Erythroblast (primary cell): ENCODE data around the gene TAF3.

Source experiments
- DNase-seq, 2 experiments: peaks; one replicate each; lab custom pipeline; 2025; lab: John Stamatoyannopoulos, UW
- GATA1 ChIP-seq: IDR thresholded peaks from 2 replicates; pipeline ENCODE4 v1.6.1; 2011; ENCODE audit warnings: low read depth, mild to moderate bottlenecking, control low read depth, low read length, moderate library complexity
- POLR2A ChIP-seq: IDR thresholded peaks from 2 replicates; pipeline ENCODE4 v1.6.1; 2011; ENCODE audit warnings: mild to moderate bottlenecking, low read length

Gene TAF3

DNA sequence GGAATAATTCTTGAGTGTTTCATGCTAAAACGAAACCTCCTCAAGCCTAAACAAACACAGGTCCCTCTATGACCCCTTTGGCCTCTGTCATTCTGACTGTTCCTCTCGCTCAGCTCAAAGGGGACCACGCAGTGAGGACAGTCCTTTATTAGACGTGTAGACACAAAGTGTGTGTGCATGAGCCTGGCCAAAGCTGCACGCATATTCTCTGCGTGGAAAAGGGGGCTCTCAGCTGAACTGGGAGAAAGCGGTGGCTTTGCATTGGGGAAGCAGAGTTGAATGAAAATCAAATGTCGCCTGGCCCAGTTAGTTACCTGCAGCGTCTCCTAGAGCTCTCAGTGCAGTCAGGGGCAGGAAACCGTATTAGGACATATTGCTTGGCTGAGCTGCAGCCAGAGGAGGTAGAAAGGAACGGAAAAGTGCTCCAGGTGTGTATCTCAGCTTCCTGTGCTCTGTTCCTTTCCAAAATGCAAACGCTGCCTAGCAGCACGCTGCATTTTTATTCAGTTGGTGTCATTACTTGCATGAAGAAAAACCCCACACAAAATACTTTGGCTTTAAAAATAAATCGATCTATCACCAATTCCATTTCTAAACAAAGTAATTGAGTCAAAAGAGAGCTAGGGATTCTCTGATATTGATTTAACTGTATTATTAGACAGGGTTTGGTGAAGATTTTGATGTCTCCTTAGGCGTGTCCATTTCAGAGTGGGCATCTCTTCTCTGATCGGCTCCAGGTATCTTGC, 241.1 kb downstream of the TAF3 start:
- TF ChIP-seq POLR2A (no peak), GATA1 (no peak)
- DNase-seq = no peak

DNA sequence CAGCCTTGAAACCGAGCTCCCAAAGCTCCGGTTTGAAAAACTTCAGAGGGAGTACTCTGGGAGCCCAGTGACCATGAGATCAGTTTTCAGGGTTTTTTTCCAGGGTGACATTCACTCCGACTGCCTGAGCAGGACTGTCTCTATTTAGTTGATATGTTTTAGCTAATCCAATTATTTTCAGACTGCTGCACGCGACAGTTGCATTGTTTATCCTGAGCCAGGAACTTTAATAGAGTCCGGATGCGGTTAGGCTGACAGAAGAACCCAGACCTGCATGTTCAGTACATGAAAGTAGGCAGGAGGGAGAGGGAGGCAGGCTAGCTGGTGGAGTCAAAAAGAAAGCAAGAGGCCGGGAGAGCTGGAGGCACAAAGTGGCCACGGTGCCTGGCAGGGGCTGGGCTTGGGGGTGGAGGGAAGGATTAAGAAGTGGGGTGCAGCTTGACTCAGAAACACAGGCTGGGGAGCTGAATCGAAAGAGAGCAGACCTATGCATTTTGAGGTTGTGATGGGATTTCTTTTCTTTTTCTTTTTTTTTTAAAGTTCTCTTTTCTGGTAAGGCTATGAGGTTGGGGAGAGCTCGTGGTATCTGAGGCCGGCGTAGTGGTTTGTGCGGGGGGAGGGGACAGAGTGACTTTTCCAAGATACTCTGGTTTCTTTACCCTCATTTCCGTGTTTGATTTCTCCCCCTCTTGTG, 241.9 kb downstream of the TAF3 start:
- DNase-seq = no peak

DNA sequence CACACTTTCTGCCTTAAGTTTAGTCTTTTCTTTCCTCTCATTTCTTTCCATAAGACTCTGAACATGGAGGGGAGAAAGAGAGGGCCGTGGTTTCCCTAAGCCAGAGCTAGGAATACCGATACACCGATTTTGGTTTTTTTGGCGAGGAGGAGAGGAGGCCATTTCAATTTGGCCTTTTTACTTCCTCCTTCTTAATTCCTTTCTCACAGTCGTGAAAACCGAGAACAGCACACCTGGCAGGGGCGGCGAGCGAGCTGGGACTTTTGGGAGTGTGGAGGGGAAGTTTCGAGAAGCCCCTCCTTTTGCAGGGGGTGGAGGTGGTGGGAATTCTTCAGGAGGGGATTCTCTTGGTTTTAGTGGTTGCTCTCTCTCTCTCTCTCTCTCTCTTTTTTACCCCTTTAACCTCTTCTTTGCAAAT, 242.4 kb downstream of the TAF3 start:
- TF ChIP-seq GATA1 (no peak), POLR2A (no peak)
- no peak for DNase-seq

More for the DNA sequence above, 241.9 kb downstream of the TAF3 start:
- TF ChIP-seq GATA1 (no peak), POLR2A (no peak)

DNA sequence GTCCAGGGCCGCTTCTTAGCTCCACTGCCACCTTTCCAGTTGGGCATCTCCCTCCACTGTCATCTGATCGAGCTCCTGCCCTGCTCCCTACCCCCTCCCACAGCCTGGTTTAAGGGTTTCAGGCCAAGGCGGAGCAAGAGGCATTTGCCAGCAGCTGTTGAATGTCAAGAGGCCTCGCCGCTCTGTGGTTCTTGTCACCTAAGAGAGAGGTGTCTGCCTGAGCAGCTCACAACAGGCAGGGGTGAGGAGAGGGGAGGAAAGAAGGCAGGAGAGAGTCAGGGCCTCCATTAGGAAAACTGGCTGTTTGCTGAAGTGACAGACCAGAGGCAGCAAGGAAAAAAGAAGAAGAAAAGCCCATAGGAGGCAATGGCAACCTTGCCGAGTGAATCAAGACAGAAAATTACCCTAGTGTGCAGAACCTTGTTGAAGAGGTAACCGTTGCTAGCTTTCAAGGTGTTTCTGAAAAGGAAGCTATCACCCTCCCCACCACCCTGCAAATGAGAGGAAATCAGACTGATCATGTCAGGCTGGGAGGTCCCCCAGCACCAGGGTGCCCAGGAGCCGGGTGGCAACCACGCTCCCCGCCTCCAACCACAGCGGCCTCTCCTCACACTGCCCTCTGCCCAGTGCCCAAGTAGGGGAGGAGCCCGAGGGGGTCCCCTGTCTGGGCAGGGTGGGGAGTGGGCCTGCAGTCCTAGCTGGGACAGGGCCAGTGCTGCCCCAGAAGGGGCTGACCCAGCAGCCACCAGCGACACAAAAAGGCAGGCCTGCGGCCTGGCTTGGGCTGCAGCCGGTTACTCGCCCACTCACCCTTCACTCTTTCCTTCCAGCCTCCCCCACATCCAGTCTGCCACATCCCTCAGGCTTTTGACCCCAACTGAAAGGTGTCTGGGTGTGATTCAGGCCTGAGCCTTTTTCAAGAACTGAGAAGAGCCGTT, 243.2 kb downstream of the TAF3 start:
- TF ChIP-seq GATA1 (no peak), POLR2A (no peak)

DNA sequence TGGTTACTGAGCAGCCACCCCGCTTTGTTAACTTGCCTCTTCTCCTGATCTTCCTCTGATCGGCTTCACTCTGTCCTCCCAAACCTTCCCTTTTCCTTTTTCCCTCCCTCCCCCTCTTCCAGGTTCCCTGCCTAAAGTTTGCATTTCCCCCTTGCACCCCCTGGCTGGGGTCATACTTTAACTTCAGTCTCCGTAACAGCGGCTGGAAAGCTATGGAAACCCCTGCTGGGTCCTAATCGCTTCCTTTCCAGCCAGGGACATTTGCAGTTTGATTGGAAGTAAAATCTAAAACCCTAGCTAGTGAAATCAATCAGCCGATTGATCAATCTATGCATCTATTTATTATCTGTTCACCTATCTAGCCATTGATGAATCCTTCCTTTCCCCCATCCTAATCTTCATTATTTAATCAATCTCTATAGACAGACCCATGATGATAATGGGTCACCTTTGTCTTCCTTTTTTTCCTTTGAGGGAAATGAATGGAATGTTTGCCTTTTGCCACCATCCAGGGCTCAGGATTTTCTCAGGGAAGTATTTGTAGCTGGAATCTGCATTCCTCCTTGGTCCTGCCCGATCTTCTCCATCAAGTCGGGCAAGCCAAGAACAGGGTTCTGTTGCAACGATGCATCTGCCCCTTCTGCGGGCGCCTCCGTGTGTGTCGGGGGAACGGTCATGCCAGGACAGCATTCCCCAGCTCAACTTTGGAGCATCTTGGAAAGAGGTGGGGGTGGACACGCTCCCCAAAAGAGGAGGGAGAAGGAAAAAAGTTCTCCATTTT, 245.0 kb downstream of the TAF3 start:
- no peak for DNase-seq
- TF ChIP-seq POLR2A (no peak), GATA1 (no peak)

More for the DNA sequence above, 243.2 kb downstream of the TAF3 start:
- no peak for DNase-seq

DNA sequence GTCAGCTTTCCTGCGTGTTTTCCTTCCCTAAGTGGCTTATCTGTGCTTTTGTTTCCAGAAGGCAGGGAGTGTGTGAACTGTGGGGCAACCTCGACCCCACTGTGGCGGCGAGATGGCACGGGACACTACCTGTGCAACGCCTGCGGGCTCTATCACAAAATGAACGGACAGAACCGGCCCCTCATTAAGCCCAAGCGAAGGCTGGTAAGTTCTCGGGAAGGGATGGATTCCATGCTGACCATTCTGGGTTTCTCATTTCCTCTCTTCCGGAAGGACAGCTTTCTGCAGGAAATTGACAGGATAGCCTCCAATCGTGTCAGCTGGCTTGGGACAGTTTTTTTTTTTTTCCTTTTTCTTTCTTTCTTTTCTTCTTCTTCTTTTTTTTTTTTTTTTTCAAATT, 245.6 kb downstream of the TAF3 start:
- TF ChIP-seq POLR2A = no peak
- no peak for DNase-seq

DNA sequence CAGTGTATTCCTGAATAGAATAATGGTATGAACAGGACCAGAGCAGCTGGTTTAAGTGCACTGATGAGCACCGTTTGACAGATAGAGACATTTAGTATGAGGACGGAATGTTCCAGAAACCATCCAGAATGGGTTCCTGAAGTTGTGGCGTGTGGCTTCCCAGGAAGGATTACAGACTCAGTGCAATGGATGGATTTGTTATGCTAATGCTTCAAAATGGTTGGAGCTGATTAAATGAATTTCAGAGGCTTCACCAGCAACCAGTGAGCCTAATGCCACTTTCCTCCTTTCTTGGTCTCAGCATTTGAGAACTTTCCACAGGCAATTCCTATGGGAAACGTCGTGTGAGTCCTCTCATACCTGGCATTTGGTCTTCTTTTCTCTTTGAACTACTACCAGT, 246.1 kb downstream of the TAF3 start:
- TF ChIP-seq POLR2A (no peak), GATA1 (no peak)
- DNase-seq = no peak

DNA sequence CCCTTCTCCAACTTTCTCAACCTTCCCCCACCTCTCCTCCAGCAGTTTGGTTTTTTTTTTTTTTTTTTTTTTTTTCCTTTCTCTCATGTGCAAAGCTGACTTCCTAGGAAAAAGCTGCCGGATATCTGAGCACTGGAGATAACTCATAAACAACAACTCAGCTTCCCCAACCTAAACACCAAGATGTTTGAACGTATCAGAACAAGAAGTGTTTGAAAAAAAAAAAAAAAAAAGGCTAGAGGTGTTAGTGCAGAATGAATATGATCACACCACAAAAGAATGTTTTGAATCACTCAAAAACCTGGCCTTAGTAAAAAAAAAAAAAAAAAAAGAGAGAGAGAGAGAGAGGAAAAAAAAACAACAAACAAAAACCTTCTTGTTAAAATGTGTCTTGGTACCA, 247.3 kb downstream of the TAF3 start:
- no peak for DNase-seq
- no peak for TF ChIP-seq POLR2A
- TF ChIP-seq GATA1 = no peak

DNA sequence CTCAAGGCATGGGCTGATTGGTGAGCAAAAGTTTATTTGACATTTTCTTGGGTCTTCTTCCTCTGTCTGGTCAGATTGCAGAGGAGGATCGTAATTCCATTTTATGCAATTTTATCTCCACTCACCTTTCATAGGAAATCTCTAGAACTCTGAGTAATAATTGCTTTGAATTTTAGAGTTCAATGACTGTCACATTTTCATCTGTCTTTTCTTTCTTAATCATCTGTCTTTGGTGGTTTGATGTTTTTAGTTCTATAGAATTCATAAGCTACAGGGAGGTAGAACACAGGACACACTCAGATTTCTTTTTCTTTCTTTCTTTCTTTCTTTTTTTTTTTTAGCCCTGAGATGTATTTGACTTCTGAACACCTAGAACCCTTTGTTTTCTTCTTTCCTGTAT, 247.8 kb downstream of the TAF3 start:
- DNase-seq = no peak
- TF ChIP-seq POLR2A = no peak
- TF ChIP-seq GATA1 = no peak
